Measurements from ENCODE around the gene MAP3K12. TPM values are rescaled to one million over a fixed set of nuclear protein-coding genes. Genes with fewer than 3 reads are reported as not detected.

MAP3K12 gene
- total and polyA plus RNA-seq, 12 donors: 2.9 to 19.4 (median 4.8) TPM

DNA sequence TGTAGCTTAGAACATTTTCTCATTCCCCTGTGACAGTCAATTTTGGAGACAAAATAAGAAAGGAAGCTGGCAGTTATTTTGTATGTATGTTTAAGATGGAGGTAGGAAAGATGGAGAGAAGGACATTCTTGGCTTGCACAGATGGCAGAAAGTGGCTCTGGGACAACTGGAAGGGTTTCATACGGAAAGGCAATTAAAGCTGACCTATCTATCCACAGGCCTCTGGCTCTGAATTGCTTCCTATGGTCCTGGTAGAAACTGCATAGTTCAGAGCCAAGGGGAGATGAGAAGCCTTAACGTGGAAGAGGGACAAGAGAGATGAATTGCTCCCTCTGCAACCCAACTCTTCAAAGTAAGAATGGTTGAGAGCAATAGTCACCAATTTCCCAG is 16.0 kb upstream of the MAP3K12 start:
- Histone ChIP-seq H3K9me3 (no peaks in the 10 kb centered on the region), H3K4me1 (no peaks in the 10 kb centered on the region), H3K27me3 (no peaks in the 10 kb centered on the region), H3K4me3 (no peak overlapping the region), H3K36me3 (peaks cover 0 to 100% (median 60%) of the 10 kb centered on the region in 9 donors), H3K27ac (no peak overlapping the region)
- WGBS, 2 donors: 81 to 85% methylated on average over 2 of the region's 2 CpGs
- DNase-seq (no peak), ATAC-seq (no peak)
- TF ChIP-seq, protein P1, sequence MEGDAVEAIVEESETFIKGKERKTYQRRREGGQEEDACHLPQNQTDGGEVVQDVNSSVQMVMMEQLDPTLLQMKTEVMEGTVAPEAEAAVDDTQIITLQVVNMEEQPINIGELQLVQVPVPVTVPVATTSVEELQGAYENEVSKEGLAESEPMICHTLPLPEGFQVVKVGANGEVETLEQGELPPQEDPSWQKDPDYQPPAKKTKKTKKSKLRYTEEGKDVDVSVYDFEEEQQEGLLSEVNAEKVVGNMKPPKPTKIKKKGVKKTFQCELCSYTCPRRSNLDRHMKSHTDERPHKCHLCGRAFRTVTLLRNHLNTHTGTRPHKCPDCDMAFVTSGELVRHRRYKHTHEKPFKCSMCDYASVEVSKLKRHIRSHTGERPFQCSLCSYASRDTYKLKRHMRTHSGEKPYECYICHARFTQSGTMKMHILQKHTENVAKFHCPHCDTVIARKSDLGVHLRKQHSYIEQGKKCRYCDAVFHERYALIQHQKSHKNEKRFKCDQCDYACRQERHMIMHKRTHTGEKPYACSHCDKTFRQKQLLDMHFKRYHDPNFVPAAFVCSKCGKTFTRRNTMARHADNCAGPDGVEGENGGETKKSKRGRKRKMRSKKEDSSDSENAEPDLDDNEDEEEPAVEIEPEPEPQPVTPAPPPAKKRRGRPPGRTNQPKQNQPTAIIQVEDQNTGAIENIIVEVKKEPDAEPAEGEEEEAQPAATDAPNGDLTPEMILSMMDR (IDR thresholded peaks at IDR 0.05): no peak
- intact Hi-C loops (cut with DNase I): no loop called here

DNA sequence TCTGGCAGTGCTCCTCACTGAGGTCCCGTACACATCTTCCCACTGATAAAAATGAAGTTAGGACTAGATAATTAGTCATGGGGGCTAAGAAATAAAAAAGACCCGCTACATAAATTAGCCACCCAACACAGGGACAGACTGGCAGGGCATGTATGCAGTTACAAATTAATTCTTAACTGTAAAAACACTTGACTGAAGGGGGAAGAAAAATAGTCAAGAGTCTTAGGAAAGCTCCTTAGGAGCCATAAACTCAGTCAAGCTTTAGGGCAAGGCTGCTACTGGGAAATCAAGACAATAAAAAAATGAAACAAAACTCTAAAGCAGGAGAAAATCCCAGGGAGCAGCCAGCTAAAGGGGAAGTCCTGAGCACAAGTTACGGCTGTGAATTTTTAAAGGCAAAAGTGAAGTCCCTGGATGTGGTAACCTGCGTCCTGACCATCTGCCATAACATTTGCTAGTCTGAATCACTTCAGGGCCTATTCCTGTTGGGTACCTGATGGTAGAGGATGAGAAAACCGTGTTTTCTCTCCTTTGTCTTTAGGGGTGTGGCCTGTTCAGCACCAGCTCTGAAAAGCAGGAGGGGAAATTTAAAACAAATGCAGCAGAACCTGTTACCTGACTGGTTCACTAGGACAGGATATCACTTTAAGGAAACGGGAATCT is 15.5 kb upstream of the MAP3K12 start:
- DNase-seq (no peak), ATAC-seq (no peak)
- no peak overlapping the region for H3K27ac ChIP-seq
- no peak overlapping the region for H3K4me3 ChIP-seq
- WGBS, 2 donors: 83 to 84% methylated on average over 6 of the region's 6 CpGs
- H3K4me1 ChIP-seq: no peaks in the 10 kb centered on the region
- intact Hi-C loops (cut with DNase I): no loop called here
- H3K27me3 ChIP-seq: no peaks in the 10 kb centered on the region
- peaks cover 0 to 100% (median 59%) of the 10 kb centered on the region in 9 donors for H3K36me3 ChIP-seq
- TF ChIP-seq, protein P1 (IDR thresholded peaks at IDR 0.05): no peak
- no peaks in the 10 kb centered on the region for H3K9me3 ChIP-seq

DNA sequence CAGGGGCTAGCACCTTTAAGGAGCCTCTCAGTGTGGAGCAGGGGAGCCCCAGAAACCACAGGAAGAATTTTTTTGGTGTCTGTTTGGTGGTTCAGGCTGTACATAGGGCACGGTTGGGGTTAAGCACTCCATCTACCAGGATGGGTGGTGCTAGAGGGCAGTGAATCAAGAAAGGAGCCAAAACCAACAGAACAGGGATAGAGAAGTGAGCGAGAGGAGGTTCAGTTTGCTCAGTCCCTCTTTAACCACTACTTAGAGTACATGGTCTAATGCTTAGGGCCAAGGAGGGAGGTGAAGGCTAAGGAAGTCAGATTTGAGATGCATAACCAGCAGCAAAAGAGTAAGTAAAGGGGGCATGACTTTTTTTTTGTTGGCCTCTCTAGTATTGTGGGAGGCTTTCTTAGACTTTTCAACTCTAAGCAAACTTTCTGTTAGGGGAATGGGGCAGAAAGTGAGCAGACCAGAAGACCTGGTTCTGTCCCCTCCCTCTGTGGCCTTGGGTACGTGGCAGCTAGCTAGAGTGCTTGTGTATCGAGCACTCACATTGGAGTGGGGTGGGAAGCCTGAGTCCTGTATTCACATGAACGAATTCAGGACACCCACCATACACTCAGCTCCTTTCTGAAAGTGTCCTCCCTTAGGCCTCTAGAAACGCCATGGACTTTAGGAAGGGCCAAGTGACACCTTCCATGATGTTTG is 14.6 kb upstream of the MAP3K12 start:
- H3K27me3 ChIP-seq: no peaks in the 10 kb centered on the region
- no peak overlapping the region for H3K4me3 ChIP-seq
- 89 to 90% methylated on average over 6 of the region's 6 CpGs for WGBS, 2 donors
- no peaks in the 10 kb centered on the region for H3K9me3 ChIP-seq
- H3K4me1 ChIP-seq: peaks cover 0 to 4% (median 2%) of the 10 kb centered on the region in 9 donors
- H3K36me3 ChIP-seq: peaks cover 0 to 100% (median 52%) of the 10 kb centered on the region in 9 donors
- no peak for ATAC-seq
- no peak overlapping the region for H3K27ac ChIP-seq
- intact Hi-C loops (cut with DNase I): no loop called here
- DNase-seq: no peak
- TF ChIP-seq, protein P1 (IDR thresholded peaks at IDR 0.05): no peak

DNA sequence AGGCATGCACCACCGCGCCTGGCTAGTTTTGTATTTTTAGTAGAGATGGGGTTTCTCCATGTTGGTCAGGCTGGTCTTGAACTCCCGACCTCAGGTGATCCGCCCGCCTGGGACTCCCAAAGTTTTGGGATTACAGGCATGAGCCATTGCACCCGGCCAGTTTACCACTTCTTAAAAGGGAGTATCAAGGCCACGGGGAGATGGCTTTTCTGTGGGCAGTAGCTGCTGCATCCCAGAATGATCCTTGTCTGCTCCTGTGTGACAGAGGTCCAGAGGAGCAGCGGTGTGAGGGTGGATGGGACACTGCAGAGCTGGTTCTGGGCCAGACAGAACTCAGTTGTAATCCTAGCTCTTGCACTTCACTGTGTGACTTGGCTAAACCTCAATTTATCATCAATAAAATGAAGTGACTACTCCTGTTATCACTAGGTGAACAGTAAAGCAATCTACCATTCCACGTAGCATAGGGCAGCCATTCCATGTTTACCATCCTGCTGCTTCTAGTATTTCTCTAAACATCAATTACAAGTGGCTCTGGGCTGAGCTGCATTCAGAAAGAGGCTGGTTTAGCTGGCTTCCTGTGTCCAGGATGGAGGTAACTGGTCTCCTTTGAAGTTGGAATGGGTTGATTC is 11.0 kb upstream of the MAP3K12 start:
- Histone ChIP-seq H3K4me1 (peaks cover 0 to 14% (median 10%) of the 10 kb centered on the region in 9 donors), H3K9me3 (no peaks in the 10 kb centered on the region), H3K27me3 (no peaks in the 10 kb centered on the region), H3K4me3 (no peak overlapping the region), H3K36me3 (peaks cover 0 to 90% (median 37%) of the 10 kb centered on the region in 9 donors), H3K27ac (no peak overlapping the region)
- WGBS, 2 donors: 90 to 91% methylated on average over 9 of the region's 9 CpGs
- DNase-seq (no peak), ATAC-seq (no peak)
- intact Hi-C loops (cut with DNase I): no loop called here
- TF ChIP-seq, protein P1 (IDR thresholded peaks at IDR 0.05): no peak

Measured in heart right ventricle (tissue), 16 donors.